Activated CD4-positive, alpha-beta T cell treated with anti-CD3 and anti-CD28 coated beads for 24 hours (primary cell): ENCODE measurements around the gene CCDC191.

Source experiments
- DNase-seq, 2 donors: peaks; one replicate each; pipeline ENCODE4 v3.0.0-alpha.2; 2020; ENCODE audit warnings: low read depth in 2 of 2

CCDC191 gene

GRCh38 chr3:114057011-114057347 lies 653 bp upstream of the CCDC191 start:
- peak in 1 of 2 donors; percentile 1 for DNase-seq

DNA sequence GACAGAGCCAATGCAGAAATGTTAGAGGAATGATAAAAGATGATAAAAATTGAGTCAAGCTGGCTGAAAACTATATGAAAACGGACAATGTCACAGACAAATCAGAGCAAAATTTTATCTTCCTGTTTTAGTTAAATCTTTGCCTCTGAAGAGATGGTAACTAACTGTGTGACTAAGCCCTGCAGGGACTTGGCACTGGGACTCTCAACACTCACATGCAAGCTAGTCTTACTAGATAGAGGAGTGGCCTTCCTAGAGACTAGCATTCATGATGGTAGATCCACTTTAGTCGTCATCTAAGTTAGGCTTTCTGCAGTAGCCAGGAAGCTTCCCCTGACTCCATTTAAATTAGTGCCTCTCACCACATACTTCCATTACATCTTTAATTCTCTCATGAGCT lies 4.1 kb downstream of the CCDC191 start:
- no peak for DNase-seq

DNA sequence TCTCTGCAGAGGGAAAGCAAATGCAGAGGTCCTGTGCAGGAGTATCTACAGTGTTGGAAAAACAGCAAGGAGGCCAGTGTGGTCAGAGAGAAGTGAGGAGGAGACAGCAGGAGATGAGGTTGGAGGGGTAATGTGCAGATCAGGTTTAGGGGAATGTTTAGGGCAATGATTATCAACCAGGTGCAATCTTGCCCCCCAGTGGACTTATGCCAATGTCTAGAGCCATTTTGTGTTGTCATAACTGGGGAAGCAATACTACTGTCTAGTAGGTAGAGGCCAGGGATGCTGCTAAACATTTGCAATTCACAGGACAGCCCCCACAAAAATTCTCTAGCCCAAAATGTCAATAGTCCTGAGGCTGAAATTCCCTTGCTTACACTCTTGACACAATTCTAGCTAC lies 13.1 kb downstream of the CCDC191 start:
- DNase-seq, result no peak

- no peak for DNase-seq
Observed at GRCh38 chr3:114035896-114036295, 20.4 kb downstream of the CCDC191 start.

GRCh38 chr3:114034787-114035545 lies 21.4 kb downstream of the CCDC191 start:
- DNase-seq, result no peak

DNA sequence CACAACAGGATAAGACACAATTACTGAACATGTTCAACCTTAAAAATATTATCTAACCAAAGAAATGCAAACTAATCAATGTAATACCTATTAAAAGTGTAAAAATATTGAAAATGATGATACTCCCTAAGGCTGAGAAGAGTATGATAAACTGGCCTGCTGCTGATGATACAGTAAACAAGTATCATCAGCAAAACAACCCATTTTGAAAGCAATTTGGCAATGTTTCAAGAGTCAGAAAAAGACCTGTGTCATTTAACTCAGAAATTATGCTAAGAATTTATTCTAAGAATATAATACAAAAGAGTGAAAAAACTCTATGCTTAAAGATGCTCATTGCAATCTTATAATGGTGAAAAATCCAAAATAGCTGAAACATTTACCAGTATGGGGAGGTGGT lies 22.1 kb downstream of the CCDC191 start:
- no peak for DNase-seq

DNA sequence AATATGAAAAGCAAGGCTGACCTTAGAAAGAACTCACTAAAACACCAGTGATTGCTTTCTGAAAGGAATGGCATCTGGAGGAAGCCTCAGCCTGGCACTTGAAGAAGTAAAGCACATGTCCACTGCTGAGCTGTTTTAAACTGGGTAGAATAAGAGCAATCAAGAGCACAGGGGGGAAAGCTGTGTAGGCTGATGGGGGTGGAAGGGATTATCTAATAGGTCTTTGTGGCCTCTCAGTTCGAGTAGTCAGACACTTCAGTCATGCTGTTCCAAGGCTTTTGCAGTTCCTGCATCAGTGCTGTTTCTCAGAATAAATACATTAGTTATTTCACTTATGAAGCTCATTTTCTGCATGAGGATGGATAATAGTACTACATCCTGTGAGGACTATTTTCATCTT lies 22.6 kb downstream of the CCDC191 start:
- DNase-seq, result no peak

DNA sequence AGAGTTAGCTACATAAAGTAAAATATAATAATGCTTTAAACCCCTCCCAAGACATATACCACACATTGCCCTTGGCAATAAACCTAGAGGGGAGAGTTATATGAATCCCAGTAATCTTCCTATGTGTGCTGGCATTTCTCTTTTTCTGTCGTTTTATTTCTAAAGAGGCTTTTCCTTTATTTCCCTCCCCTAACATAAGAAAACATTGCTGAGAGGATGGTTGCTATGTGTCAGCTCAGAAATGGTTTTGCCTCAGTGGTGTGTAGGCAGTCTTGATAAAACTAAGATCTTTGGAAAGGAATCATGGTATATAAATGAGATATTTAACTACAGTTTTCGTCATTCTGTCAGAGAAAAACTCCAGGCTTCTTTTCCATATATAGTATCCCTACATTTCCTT lies 30.0 kb downstream of the CCDC191 start:
- DNase-seq, result no peak

GRCh38 chr3:114025451-114025850 lies 30.9 kb downstream of the CCDC191 start:
- DNase-seq, result no peak

DNA sequence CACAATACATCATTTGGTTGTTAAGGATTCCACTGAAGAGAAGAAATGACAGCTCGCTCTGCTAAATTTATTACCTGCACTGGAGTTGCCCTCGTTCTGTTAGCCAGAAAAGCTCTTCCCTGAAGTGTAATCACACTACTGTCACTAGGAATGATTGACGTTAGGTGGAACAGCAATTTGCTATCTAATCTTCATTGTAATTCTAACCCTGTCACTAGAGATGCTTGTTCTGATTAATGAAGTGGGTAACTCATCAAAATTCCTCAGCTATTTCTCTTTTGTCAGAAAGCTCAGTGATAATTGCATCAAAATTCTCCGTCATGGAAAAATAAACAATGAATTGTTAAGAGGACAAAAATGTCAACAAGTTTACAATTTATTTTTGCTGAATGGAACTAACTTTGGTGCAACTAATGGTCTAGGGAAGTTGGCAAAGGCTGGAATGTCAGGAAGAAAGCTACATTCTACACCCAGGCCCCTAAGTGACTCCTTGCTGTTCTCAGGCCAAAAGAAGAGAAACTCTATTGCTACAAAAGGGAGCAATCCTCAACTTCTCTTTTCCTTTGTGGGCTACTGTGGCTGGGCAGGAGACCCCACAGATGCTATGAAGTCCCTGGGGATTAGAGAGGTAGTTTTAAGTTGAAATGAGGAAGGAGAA lies 34.1 kb downstream of the CCDC191 start:
- DNase-seq, result no peak

DNA sequence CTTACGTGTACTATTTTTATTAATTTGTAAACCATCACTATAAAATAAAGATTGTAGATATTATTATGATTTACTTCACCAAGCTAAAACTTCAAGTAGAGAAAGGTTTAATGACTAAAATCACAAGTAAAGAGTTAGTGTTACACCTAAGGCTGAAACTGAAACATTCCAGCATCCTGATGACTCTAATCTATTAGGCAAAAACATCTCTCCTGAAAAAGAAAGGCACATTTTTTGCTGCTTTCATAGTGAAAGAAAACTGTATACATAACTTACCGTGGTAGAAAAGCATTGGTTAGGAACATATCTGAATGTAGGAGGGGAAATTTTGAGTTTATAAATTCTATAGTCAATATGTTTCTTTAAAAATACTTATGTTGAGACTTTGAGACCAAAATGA lies 35.4 kb downstream of the CCDC191 start:
- DNase-seq, result no peak

GRCh38 chr3:114019486-114019885 lies 36.8 kb downstream of the CCDC191 start:
- no peak for DNase-seq

DNA sequence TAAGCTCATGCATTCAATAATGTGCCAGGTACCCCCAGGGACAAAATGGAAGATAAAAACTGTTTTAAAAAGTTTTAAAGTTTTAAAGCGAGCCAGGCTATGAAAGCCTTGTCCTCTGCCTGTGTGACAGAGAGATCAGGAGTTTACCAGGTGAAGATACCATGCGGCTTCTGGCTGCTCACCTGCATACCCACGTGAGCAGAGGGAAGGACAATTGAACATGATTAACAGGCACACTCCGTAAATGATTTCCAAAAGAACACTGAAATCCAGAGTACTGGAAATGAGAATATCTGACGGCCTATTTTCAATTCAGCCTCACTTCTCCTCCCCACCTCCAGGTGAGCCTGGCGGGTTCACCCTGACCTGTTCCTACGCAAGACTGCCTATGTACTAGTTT lies 42.1 kb downstream of the CCDC191 start:
- DNase-seq, result no peak

DNA sequence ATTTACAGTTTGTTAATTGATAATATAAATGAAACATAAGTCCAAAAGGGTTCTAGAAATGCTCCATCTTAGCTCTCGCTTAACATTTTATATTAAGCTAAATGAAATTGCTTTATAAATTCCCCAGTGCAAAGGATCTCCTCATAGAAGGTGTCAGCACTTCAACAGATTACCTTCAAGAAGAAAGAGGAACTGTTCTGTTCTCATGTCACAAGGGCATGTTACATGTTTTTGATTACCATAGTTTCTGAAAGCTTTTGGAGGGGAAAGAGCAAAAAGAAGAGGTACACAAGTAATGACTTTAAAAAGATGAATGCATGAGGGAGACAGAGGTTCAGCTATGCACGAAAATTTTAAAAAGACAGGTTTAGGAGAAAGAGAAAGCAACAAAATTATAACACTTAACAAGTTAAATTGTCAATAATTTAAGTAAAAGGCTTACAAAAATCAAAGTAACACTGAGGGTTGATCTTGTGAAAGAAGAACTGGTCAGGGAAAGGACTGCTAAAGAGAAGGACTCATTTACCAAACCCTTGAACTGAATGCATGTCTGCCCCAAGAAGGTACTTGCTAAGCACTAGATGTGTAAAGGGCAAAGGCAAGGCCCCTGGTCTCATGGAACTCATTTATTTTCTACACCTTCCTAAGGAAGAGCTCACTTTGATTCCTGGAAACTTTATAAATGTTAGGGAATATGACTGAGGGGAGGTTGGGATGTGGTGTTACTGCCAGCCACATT lies 45.1 kb downstream of the CCDC191 start:
- DNase-seq, result no peak

- DNase-seq, result no peak
Observed at GRCh38 chr3:114005481-114005880, 50.8 kb downstream of the CCDC191 start.

DNA sequence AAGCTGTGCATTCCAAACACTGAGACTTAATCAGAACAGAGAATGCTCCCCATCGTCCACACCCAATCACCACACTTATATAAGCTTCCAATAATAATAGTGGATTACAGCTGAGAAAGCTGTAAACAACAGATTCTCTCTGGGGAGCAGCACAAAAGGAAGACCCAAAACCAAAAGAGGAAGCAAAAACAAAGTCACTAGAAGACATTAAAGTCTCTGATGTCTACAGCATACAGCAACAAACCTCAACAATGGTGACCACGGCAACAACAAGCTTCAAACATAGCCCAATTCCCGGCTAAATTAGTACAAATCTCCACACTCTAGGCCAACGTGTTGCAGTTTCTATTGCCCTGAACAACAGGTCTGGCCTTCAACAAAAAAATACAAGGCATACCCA lies 70.8 kb downstream of the CCDC191 start:
- no peak for DNase-seq

- no peak for DNase-seq
Observed at GRCh38 chr3:113983544-113983943, 72.8 kb downstream of the CCDC191 start.

- no peak for DNase-seq
Observed at GRCh38 chr3:113981803-113982202, 74.5 kb downstream of the CCDC191 start.

DNA sequence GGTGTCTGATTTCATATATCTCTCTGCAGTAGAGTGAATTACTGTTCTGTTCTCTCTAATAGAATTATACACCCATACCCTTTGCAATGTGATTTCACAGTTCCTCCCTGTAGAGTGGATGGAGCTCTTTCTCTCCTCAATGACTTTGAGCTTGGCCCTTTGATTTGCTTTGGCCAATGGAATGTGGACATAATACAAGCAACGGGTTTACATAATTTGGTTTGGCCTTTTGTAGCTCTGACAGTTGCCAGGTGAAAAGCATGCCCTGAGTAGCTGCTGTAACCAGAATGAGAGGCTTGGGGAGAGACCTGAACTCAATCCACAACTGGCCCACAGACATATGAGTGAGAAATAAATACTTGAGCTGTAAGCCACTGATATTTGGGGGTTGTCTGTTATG lies 76.4 kb downstream of the CCDC191 start:
- DNase-seq, result no peak

DNA sequence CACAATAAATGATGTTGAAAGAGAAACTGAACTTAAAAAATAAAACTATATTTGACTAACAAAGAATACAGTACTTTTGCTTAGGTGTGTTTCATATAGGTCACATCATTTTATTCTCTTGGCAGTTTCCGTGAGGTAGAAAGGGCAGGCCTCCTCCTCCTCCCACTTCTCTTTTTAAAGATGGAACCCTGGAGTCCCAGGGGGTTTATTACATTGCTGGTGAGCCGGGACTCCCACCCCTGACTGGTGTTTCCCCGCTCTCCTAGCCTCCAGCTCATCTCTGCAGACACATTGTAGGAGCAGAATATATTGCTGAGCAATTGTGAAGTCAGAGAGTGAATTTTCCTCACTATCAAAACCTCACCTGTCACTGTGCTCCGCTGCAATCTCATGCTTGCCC lies 78.5 kb downstream of the CCDC191 start:
- DNase-seq, result no peak

DNA sequence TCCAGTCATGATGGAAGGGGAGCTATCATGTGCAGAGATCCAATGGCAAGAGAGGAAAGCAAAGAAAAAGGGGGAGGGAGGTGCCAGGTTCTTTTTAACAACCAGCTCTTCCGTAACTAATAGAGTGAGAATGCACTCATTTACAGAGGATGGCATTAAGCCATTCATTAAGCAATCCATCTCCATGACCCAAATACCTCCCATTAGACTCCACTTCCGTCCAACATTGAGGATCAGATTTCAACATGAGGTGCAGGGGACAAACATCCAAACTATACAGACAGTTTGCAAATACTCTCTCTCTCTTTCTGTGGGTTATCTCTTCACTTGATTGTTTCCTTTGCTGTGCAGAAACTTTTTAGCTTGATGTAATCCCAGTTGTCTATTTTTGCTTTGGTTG lies 87.3 kb downstream of the CCDC191 start:
- no peak for DNase-seq

- DNase-seq, result no peak
Observed at GRCh38 chr3:113966172-113966571, 90.2 kb downstream of the CCDC191 start.

DNA sequence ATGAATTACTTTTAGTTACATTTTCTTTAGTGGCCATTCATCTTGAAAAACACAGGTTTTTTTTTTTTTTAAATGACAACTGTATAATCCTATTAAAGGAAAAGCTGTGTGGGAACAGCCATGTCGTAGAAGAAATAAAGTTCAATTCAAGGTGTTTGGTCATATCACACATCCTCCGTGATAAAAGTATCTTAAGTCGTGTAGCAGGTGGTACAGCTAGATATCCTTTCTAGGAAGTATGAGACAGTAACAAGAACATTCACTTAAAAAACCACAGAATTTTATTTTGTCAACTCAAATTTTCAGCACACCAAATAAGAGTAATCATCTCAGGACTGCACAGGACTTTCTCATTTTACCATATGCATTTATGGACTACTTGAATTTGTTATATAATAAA lies 92.4 kb downstream of the CCDC191 start:
- DNase-seq, result no peak
